GM23338 (cell line): ENCODE measurements around the gene GRIK4. TPM values are rescaled to one million over a fixed set of nuclear protein-coding genes. Genes with fewer than 3 reads are reported as not detected.

Experiments
- ATAC-seq: fragments of 200-7000 bp; cut with Tn5 transposase; 3 replicates; pipeline ENCODE4 v1.9.1; 2020
- DNase-seq: peaks from one replicate; pipeline ENCODE4 v3.0.0-alpha.2; 2015; ENCODE audit warnings: low spot score
- H2AFZ ChIP-seq: fragments of 200-600 bp; sonication (generic); 2 replicates; pipeline ENCODE4 v1.8.0; 2016; ENCODE audit warnings: antibody characterized with exemption, mild to moderate bottlenecking, moderate library complexity
- H3F3A ChIP-seq: fragments of 200-600 bp; sonication (generic); replicated peaks from 2 replicates; pipeline ENCODE4 v1.8.0; 2017; ENCODE audit warnings: antibody characterized with exemption, mixed run types, low read depth
- H3K27ac ChIP-seq: fragments of 200-600 bp; sonication (generic); 2 replicates; pipeline ENCODE4 v1.6.1; 2016; ENCODE audit warnings: low read depth
- H3K27me3 ChIP-seq: fragments of 200-600 bp; sonication (generic); 2 replicates; pipeline ENCODE4 v1.8.0; 2016; ENCODE audit warnings: mild to moderate bottlenecking, mixed run types, moderate library complexity; ENCODE audit not compliant: insufficient read depth
- H3K36me3 ChIP-seq: fragments of 200-600 bp; sonication (generic); 2 replicates; pipeline ENCODE4 v1.8.0; 2016; ENCODE audit warnings: mild to moderate bottlenecking; ENCODE audit not compliant: insufficient read depth
- H3K4me1 ChIP-seq: fragments of 200-600 bp; sonication (generic); 2 replicates; pipeline ENCODE4 v1.8.0; 2016; ENCODE audit warnings: mild to moderate bottlenecking, moderate library complexity; ENCODE audit not compliant: insufficient read depth
- H3K4me2 ChIP-seq: fragments of 200-600 bp; sonication (generic); 2 replicates; pipeline ENCODE4 v1.7.1; 2017; ENCODE audit warnings: mixed run types
- H3K4me3 ChIP-seq: fragments of 200-600 bp; sonication (generic); 2 replicates; pipeline ENCODE4 v1.6.1; 2016; ENCODE audit warnings: mixed run types
- H3K79me2 ChIP-seq: fragments of 200-600 bp; sonication (generic); replicated peaks from 2 replicates; pipeline ENCODE4 v1.8.0; 2017; ENCODE audit warnings: mild to moderate bottlenecking; ENCODE audit not compliant: insufficient read depth
- H3K9me2 ChIP-seq: fragments of 200-600 bp; sonication (generic); 2 replicates; pipeline ENCODE4 v1.8.0; 2017; ENCODE audit not compliant: insufficient read depth
- H4K20me1 ChIP-seq: fragments of 200-600 bp; sonication (generic); replicated peaks from 2 replicates; pipeline ENCODE4 v1.8.0; 2017; ENCODE audit warnings: mild to moderate bottlenecking; ENCODE audit not compliant: insufficient read depth
- H3K27ac Mint-ChIP-seq: 2 replicates; pipeline ENCODE4 v1.8.0; 2020; ENCODE audit warnings: inconsistent platforms, mild to moderate bottlenecking, moderate library complexity, mixed read lengths
- H3K27me3 Mint-ChIP-seq: 3 replicates; pipeline ENCODE4 v1.8.0; 2022; ENCODE audit warnings: low read depth, mild to moderate bottlenecking, moderate library complexity, mixed read lengths, inconsistent platforms; ENCODE audit not compliant: insufficient read depth, poor library complexity
- H3K36me3 Mint-ChIP-seq: 3 replicates; pipeline ENCODE4 v1.8.0; 2021; ENCODE audit warnings: low read depth, mild to moderate bottlenecking, inconsistent platforms, moderate library complexity, mixed read lengths
- H3K4me1 Mint-ChIP-seq: 3 replicates; pipeline ENCODE4 v1.8.0; 2020; ENCODE audit warnings: mild to moderate bottlenecking, inconsistent platforms, mixed read lengths
- H3K4me3 Mint-ChIP-seq: 3 replicates; pipeline ENCODE4 v1.8.0; 2021; ENCODE audit warnings: moderate library complexity, mild to moderate bottlenecking, inconsistent platforms, mixed read lengths
- H3K9me3 Mint-ChIP-seq: 3 replicates; pipeline ENCODE4 v1.8.0; 2020; ENCODE audit warnings: moderate library complexity, mild to moderate bottlenecking, inconsistent platforms, mixed read lengths
- CTCF ChIP-seq, 2 experiments: fragments of 200-600 bp in 1 of 2; sonication (generic) in 1 of 2; conservative IDR thresholded peaks; 2 replicates each; pipeline versions ENCODE4 v1.5.1 to v1.6.1; 2016 to 2017; ENCODE audit warnings: antibody characterized with exemption in 2 of 2, low read depth in 2 of 2, mild to moderate bottlenecking in 2 of 2, moderate library complexity in 1 of 2
- EZH2phosphoT487 ChIP-seq: fragments of 200-600 bp; sonication (generic); IDR thresholded peaks from one replicate; pipeline ENCODE4 v1.8.1; 2018; ENCODE audit warnings: antibody characterized with exemption; ENCODE audit not compliant: unreplicated experiment
- JUNB ChIP-seq: IDR thresholded peaks from one replicate; pipeline ENCODE4 v1.6.1; 2016; ENCODE audit warnings: antibody characterized with exemption; ENCODE audit not compliant: unreplicated experiment
- POLR2AphosphoS5 ChIP-seq: IDR thresholded peaks from 2 replicates; pipeline ENCODE4 v1.6.1; 2016; ENCODE audit warnings: antibody characterized with exemption, low read depth
- ZNF331 ChIP-seq: fragments of 250-450 bp; sonication (Bioruptor Pico); IDR thresholded peaks from 2 replicates; pipeline ENCODE4 v1.5.0; 2020; ENCODE audit warnings: low read depth, mild to moderate bottlenecking, moderate library complexity
- polyA plus RNA-seq: library from polyadenylated mRNA; unstranded; fragments of >200 nt; fragmentation: Nextera tagmentation; extraction: Ambion mirVana; gene quantifications from 2 replicates; pipeline ENCODE4 v1.2.1, GENCODE V29; 2016
- total RNA-seq: library from RNA; depleted of rRNA; stranded (reverse); fragments of >200 nt; shearing (Covaris generic); gene quantifications from 2 replicates; pipeline ENCODE4 v1.2.3, GENCODE V29; 2014
- TF ChIP-seq, protein P1 (sequence below): fragments of 250-450 bp; sonication (Bioruptor Pico); IDR thresholded peaks from 2 replicates; pipeline ENCODE4 v1.5.0; 2020; ENCODE audit warnings: mild to moderate bottlenecking, moderate library complexity

The GRIK4 gene
- total and polyA plus RNA-seq, 2 experiments from 2014 or later: 0.63 to 2.2 TPM

GRCh38 chr11:120936356-120936755, 424.8 kb downstream of the GRIK4 start (continued):
- TF ChIP-seq, protein P1, sequence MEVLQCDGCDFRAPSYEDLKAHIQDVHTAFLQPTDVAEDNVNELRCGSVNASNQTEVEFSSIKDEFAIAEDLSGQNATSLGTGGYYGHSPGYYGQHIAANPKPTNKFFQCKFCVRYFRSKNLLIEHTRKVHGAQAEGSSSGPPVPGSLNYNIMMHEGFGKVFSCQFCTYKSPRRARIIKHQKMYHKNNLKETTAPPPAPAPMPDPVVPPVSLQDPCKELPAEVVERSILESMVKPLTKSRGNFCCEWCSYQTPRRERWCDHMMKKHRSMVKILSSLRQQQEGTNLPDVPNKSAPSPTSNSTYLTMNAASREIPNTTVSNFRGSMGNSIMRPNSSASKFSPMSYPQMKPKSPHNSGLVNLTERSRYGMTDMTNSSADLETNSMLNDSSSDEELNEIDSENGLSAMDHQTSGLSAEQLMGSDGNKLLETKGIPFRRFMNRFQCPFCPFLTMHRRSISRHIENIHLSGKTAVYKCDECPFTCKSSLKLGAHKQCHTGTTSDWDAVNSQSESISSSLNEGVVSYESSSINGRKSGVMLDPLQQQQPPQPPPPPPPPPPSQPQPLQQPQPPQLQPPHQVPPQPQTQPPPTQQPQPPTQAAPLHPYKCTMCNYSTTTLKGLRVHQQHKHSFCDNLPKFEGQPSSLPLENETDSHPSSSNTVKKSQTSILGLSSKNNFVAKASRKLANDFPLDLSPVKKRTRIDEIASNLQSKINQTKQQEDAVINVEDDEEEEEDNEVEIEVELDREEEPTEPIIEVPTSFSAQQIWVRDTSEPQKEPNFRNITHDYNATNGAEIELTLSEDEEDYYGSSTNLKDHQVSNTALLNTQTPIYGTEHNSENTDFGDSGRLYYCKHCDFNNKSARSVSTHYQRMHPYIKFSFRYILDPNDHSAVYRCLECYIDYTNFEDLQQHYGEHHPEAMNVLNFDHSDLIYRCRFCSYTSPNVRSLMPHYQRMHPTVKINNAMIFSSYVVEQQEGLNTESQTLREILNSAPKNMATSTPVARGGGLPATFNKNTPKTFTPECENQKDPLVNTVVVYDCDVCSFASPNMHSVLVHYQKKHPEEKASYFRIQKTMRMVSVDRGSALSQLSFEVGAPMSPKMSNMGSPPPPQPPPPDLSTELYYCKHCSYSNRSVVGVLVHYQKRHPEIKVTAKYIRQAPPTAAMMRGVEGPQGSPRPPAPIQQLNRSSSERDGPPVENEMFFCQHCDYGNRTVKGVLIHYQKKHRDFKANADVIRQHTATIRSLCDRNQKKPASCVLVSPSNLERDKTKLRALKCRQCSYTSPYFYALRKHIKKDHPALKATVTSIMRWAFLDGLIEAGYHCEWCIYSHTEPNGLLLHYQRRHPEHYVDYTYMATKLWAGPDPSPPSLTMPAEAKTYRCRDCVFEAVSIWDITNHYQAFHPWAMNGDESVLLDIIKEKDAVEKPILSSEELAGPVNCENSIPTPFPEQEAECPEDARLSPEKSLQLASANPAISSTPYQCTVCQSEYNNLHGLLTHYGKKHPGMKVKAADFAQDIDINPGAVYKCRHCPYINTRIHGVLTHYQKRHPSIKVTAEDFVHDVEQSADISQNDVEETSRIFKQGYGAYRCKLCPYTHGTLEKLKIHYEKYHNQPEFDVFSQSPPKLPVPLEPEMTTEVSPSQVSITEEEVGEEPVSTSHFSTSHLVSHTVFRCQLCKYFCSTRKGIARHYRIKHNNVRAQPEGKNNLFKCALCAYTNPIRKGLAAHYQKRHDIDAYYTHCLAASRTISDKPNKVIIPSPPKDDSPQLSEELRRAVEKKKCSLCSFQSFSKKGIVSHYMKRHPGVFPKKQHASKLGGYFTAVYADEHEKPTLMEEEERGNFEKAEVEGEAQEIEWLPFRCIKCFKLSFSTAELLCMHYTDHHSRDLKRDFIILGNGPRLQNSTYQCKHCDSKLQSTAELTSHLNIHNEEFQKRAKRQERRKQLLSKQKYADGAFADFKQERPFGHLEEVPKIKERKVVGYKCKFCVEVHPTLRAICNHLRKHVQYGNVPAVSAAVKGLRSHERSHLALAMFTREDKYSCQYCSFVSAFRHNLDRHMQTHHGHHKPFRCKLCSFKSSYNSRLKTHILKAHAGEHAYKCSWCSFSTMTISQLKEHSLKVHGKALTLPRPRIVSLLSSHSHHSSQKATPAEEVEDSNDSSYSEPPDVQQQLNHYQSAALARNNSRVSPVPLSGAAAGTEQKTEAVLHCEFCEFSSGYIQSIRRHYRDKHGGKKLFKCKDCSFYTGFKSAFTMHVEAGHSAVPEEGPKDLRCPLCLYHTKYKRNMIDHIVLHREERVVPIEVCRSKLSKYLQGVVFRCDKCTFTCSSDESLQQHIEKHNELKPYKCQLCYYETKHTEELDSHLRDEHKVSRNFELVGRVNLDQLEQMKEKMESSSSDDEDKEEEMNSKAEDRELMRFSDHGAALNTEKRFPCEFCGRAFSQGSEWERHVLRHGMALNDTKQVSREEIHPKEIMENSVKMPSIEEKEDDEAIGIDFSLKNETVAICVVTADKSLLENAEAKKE (CRISPR knock-in tag): no peak
- no peak for TF ChIP-seq POLR2AphosphoS5

DNA sequence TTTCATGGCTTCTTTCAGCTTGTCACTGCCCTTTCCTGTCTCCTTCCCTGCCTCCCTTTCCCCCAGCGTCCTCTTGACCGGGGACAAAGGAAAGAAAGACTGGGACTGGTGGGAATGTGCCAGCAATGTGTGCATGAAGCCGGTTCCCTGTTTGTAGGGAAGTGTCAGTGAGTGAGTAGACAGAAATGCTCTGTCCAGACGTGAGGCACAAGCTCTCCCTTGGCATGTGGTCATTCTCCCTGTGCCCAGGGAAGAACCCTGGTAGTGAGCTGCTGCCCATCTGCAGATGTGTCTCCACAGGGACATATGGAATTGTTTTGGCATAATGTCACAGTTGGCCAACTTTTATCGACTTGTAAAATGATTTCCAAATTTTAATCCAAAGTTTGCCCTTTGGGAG, 426.0 kb downstream of the GRIK4 start:
- ATAC-seq: no peak
- no peaks in the 10 kb centered on the region for H3K36me3 ChIP-seq
- no peak for TF ChIP-seq CTCF (conservative IDR thresholded peaks at IDR 0.05; ENCODE audit: low read depth in 2 of 2)
- TF ChIP-seq, protein P1 (CRISPR knock-in tag): no peak
- no peak for TF ChIP-seq JUNB
- TF ChIP-seq ZNF331: no peak
- TF ChIP-seq EZH2phosphoT487: no peak

More for the DNA sequence above, 426.0 kb downstream of the GRIK4 start:
- H3F3A ChIP-seq: no peaks in the 10 kb centered on the region
- H3K9me2 ChIP-seq: 0 out of 2 replicates have a peak, but pooled peaks cover 2% of the 10 kb centered on the region
- H4K20me1 ChIP-seq: no peaks in the 10 kb centered on the region
- Mint-ChIP-seq H3K4me1 (peaks cover 26% of the 10 kb centered on the region), H3K4me3 (no peak overlapping the region), H3K27ac (no peak overlapping the region; the same call in 1 of the 2 replicates), H3K27me3 (peaks cover 3% of the 10 kb centered on the region), H3K9me3 (no peaks in the 10 kb centered on the region), H3K36me3 (no peaks in the 10 kb centered on the region)
- no peak overlapping the region for H3K4me3 ChIP-seq
- H3K27me3 ChIP-seq: no peaks in the 10 kb centered on the region
- no peak overlapping the region for H2AFZ ChIP-seq
- H3K79me2 ChIP-seq: no peaks in the 10 kb centered on the region
- no peak overlapping the region for H3K27ac ChIP-seq
- peaks cover 15% of the 10 kb centered on the region for H3K4me1 ChIP-seq
- H3K4me2 ChIP-seq: no peak overlapping the region
- DNase-seq: no peak
